HepG2 (cell line): ENCODE results near the gene COG1. TPM values are rescaled to one million over a fixed set of nuclear protein-coding genes. Genes with fewer than 3 reads are reported as not detected.

ENCODE experiments used
- ELF1 ChIP-seq: sonication (generic); formaldehyde crosslinking; IDR thresholded peaks from 2 replicates; pipeline ENCODE4 v1.4.0; 2020; ENCODE audit warnings: missing genetic modification reagents
- GATA4 ChIP-seq: sonication (generic); IDR thresholded peaks from 2 replicates; pipeline ENCODE4 v1.6.1; 2016; ENCODE audit warnings: antibody characterized with exemption, low read depth, borderline replicate concordance
- GATAD1 ChIP-seq: IDR thresholded peaks from 2 replicates; pipeline ENCODE4 v1.6.1; 2016; ENCODE audit warnings: missing genetic modification reagents, missing compliant biosample characterization
- GPN1 ChIP-seq: sonication (generic); formaldehyde crosslinking; IDR thresholded peaks from 2 replicates; pipeline ENCODE4 v1.5.1; 2020; ENCODE audit warnings: missing genetic modification reagents, borderline replicate concordance
- IRF1 ChIP-seq: sonication (generic); formaldehyde crosslinking; IDR thresholded peaks from 2 replicates; pipeline ENCODE4 v1.4.0; 2020; ENCODE audit warnings: low read depth, mild to moderate bottlenecking, missing genetic modification reagents
- KIAA2018 ChIP-seq: sonication (generic); formaldehyde crosslinking; IDR thresholded peaks from 2 replicates; pipeline ENCODE4 v1.5.0; 2020; ENCODE audit warnings: mild to moderate bottlenecking, missing genetic modification reagents, borderline replicate concordance
- MXI1 ChIP-seq: IDR thresholded peaks from 3 replicates; pipeline ENCODE4 v1.6.1; 2012; ENCODE audit warnings: low read depth, low read length, inconsistent platforms, borderline replicate concordance
- SP5 ChIP-seq: IDR thresholded peaks from 2 replicates; pipeline ENCODE4 v1.6.1; 2016; ENCODE audit warnings: low read depth, borderline replicate concordance
- ZC3H4 ChIP-seq: sonication (generic); formaldehyde crosslinking; IDR thresholded peaks from 2 replicates; pipeline ENCODE4 v1.4.0; 2020; ENCODE audit warnings: missing genetic modification reagents, borderline replicate concordance
- ZNF816 ChIP-seq: sonication (generic); formaldehyde crosslinking; IDR thresholded peaks from 2 replicates; pipeline ENCODE4 v1.8.0; 2022; ENCODE audit warnings: missing genetic modification reagents, mild to moderate bottlenecking, borderline replicate concordance
- polyA plus RNA-seq, 8 experiments: library from polyadenylated mRNA; depleted of rRNA in 3 of 8; stranded (reverse) in 7 of 8; unstranded in 1 of 8; fragments of >200 nt; fragmentation: Illumina TruSeq in 4 of 8; extraction: Trizol in 4 of 8; gene quantifications; 2 replicates each; pipeline versions ENCODE4 v1.2.1 to v1.2.3, GENCODE V29; 2011 to 2016; ENCODE audit warnings: low read depth in 4 of 8, missing spikeins in 1 of 8, mixed read lengths in 1 of 8; ENCODE audit not compliant: insufficient read depth in 1 of 8
- total RNA-seq, 5 experiments: library from RNA; depleted of rRNA; stranded (reverse); fragments of >200 nt; fragmentation: Illumina TruSeq; extraction: Trizol; gene quantifications; 2 replicates each; pipeline ENCODE4 v1.2.3, GENCODE V29; 2016; ENCODE audit warnings: low read depth in 1 of 5
- TF ChIP-seq, protein P1 (sequence below): IDR thresholded peaks from 2 replicates; pipeline ENCODE4 v1.6.1; 2016; ENCODE audit warnings: missing compliant biosample characterization, missing genetic modification reagents, borderline replicate concordance
- TF ChIP-seq, protein P2 (sequence below): sonication (generic); formaldehyde crosslinking; IDR thresholded peaks from 2 replicates; pipeline ENCODE4 v1.4.0; 2020; ENCODE audit warnings: missing genetic modification reagents
- TF ChIP-seq, protein P3 (sequence below): sonication (generic); formaldehyde crosslinking; IDR thresholded peaks from 2 replicates; pipeline ENCODE4 v1.4.0; 2020; ENCODE audit warnings: mild to moderate bottlenecking, missing genetic modification reagents

COG1 gene
- total and polyA plus RNA-seq, 2 of the 13 experiments (the other 11 are each of a cell fraction or from before 2014, with no cell fraction given) = 36.6 to 39.7 TPM

DNA sequence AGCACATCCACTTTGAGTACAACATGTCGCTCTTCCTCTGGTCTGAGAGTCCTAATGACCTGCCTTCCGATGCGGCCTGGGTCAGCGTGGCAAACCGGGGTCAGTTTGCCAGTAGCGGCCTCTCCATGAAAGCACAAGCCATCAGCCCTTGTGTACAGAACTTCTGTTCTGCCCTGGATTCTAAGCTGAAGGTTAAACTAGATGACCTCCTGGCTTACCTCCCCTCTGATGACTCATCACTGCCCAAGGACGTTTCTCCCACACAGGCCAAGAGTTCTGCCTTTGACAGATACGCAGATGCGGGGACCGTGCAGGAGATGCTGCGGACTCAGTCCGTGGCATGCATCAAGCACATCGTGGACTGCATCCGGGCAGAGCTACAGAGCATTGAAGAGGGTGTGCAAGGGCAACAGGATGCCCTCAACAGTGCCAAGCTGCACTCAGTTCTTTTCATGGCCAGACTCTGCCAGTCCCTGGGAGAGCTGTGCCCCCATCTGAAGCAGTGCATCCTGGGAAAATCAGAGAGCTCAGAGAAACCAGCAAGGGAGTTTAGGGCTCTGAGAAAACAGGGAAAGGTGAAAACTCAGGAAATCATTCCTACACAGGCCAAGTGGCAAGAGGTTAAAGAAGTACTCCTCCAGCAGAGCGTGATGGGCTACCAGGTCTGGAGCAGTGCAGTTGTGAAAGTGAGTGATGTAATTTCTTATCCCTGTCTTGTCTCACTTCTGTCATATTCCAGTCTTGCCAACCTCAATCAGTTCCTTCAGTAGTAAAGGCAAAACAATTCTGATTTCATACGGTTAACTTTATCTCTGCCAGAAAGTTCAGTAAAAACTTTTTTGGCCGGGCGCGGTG lies 8.6 kb downstream of the COG1 start (continued):
- TF ChIP-seq, protein P1, sequence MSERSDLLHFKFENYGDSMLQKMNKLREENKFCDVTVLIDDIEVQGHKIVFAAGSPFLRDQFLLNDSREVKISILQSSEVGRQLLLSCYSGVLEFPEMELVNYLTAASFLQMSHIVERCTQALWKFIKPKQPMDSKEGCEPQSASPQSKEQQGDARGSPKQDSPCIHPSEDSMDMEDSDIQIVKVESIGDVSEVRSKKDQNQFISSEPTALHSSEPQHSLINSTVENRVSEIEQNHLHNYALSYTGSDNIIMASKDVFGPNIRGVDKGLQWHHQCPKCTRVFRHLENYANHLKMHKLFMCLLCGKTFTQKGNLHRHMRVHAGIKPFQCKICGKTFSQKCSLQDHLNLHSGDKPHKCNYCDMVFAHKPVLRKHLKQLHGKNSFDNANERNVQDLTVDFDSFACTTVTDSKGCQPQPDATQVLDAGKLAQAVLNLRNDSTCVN = peak; percentile 49; the same call in 1 of the 2 replicates
- TF ChIP-seq ELF1 (CRISPR knock-in tag) (peak; percentile 54; the same call in 1 of the 2 replicates), ZC3H4 (CRISPR knock-in tag) (no peak), IRF1 (CRISPR knock-in tag) (no peak), GPN1 (CRISPR knock-in tag) (no peak), ZNF816 (CRISPR knock-in tag) (no peak), GATAD1 (CRISPR knock-in tag) (peak; percentile 66), GATA4 (no peak; the same call in 1 of the 2 replicates), KIAA2018 (CRISPR knock-in tag) (no peak), MXI1 (peak; percentile 86; the same call in 2 of the 3 replicates), SP5 (CRISPR knock-in tag) (peak; percentile 78)
- TF ChIP-seq, protein P2, sequence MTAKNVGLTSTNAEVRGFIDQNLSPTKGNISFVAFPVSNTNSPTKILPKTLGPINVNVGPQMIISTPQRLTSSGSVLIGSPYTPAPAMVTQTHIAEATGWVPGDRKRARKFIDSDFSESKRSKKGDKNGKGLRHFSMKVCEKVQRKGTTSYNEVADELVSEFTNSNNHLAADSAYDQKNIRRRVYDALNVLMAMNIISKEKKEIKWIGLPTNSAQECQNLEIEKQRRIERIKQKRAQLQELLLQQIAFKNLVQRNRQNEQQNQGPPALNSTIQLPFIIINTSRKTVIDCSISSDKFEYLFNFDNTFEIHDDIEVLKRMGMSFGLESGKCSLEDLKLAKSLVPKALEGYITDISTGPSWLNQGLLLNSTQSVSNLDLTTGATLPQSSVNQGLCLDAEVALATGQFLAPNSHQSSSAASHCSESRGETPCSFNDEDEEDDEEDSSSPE (CRISPR knock-in tag) = peak; percentile 49; the same call in 1 of the 2 replicates
- TF ChIP-seq, protein P3, sequence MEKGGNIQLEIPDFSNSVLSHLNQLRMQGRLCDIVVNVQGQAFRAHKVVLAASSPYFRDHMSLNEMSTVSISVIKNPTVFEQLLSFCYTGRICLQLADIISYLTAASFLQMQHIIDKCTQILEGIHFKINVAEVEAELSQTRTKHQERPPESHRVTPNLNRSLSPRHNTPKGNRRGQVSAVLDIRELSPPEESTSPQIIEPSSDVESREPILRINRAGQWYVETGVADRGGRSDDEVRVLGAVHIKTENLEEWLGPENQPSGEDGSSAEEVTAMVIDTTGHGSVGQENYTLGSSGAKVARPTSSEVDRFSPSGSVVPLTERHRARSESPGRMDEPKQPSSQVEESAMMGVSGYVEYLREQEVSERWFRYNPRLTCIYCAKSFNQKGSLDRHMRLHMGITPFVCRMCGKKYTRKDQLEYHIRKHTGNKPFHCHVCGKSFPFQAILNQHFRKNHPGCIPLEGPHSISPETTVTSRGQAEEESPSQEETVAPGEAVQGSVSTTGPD (CRISPR knock-in tag) = peak; percentile 97
